Mesodermal cell (in vitro differentiated cells): ENCODE measurements around the gene CBX2.

ENCODE experiments used
- H3K27ac ChIP-seq: 2 replicates; pipeline ENCODE4 v1.7.0; 2013; ENCODE audit warnings: mild to moderate bottlenecking, low read depth, low read length, moderate library complexity; ENCODE audit not compliant: severe bottlenecking
- H3K36me3 ChIP-seq: 2 replicates; pipeline ENCODE4 v1.7.1; 2013; ENCODE audit warnings: mild to moderate bottlenecking, low read length, moderate library complexity; ENCODE audit not compliant: control insufficient read depth, insufficient read depth
- H3K4me1 ChIP-seq: one replicate; pipeline ENCODE4 v1.7.1; 2013; ENCODE audit warnings: mild to moderate bottlenecking, low read length; ENCODE audit not compliant: insufficient read depth, control insufficient read depth, poor library complexity, severe bottlenecking
- H3K4me3 ChIP-seq: 2 replicates; pipeline ENCODE4 v1.7.0; 2013; ENCODE audit warnings: low read length, control low read depth, mild to moderate bottlenecking; ENCODE audit not compliant: insufficient read depth, poor library complexity, severe bottlenecking; ENCODE audit errors: extremely low read depth
- H3K9me3 ChIP-seq: 2 replicates; pipeline ENCODE4 v1.7.1; 2013; ENCODE audit warnings: mild to moderate bottlenecking, low read length, moderate library complexity; ENCODE audit not compliant: control insufficient read depth
- WGBS, 2 experiments: methylation state at CpG; one replicate each; pipeline ENCODE4 v1.1.5; 2013; ENCODE audit warnings: missing lambda C conversion rate in 2 of 2; ENCODE audit not compliant: insufficient coverage in 2 of 2; 5-methylcytosine and 5-hydroxymethylcytosine counted together

The CBX2 gene

DNA sequence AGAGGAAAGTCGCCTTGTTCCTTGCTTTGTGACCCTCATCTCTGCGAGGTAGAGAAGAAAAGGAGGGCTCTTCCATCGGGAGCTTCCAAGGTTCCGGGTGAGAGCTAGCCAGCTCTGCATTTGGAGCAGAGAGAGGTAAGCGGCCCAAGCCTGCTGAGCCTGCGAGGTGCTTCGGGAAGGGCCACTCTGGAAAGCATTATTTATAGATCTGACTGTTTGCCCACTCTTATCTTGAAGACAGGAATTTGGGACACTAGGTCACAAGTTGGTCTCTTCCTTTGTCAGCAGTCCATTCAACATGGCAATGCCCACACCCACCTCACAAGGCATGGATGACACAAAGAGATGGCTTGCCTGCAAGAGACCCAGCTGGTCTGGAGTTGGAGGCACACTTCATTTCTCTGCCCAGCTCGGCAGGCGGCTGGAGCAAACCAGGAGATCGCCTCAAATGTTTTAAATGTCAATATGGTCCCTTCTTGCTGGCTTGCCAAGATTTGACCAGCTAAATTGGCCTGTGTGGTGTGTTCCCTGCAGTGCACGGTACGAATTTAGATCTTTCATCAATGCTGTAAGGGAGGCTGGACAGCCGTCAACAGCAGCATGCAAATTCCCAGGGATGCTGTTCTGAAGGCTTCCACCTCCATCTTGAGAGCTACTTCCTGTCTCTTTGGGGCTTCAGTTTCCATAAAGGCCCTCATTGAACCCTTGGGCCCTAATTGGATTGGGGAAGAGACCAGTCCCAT lies 41.8 kb downstream of the CBX2 start:
- H3K4me1 ChIP-seq, result peaks cover 4% of the 10 kb centered on the region
- H3K4me3 ChIP-seq, result no peak overlapping the region
- no peaks in the 10 kb centered on the region for H3K36me3 ChIP-seq
- 86 to 89% methylated on average over 11 to 13 of the region's 13 CpGs for WGBS, 2 experiments
- no peak overlapping the region for H3K27ac ChIP-seq
- H3K9me3 ChIP-seq, result no peaks in the 10 kb centered on the region

DNA sequence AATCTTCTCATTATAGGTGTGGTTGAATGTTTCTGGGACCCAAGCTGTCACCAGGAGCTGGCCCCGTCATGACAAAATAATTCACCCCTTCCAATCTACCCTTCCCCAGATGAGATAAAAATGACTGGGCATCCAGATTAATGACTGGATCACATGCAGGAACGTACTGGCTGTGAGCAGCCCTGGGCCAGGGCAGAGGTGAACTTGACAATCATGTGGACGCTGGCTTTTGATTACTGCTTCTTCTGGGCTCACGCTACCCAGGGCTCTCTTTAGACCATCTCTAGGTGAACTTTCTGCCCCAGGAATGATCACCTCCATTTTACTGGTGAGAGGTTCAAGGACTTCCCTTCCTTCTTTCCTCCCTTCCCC lies 43.0 kb downstream of the CBX2 start:
- no peaks in the 10 kb centered on the region for H3K4me1 ChIP-seq
- H3K27ac ChIP-seq, result no peak overlapping the region
- no peaks in the 10 kb centered on the region for H3K36me3 ChIP-seq
- no peaks in the 10 kb centered on the region for H3K9me3 ChIP-seq
- H3K4me3 ChIP-seq, result no peak overlapping the region
- WGBS, 2 experiments, result 94 to 97% methylated on average over 3 to 4 of the region's 4 CpGs

DNA sequence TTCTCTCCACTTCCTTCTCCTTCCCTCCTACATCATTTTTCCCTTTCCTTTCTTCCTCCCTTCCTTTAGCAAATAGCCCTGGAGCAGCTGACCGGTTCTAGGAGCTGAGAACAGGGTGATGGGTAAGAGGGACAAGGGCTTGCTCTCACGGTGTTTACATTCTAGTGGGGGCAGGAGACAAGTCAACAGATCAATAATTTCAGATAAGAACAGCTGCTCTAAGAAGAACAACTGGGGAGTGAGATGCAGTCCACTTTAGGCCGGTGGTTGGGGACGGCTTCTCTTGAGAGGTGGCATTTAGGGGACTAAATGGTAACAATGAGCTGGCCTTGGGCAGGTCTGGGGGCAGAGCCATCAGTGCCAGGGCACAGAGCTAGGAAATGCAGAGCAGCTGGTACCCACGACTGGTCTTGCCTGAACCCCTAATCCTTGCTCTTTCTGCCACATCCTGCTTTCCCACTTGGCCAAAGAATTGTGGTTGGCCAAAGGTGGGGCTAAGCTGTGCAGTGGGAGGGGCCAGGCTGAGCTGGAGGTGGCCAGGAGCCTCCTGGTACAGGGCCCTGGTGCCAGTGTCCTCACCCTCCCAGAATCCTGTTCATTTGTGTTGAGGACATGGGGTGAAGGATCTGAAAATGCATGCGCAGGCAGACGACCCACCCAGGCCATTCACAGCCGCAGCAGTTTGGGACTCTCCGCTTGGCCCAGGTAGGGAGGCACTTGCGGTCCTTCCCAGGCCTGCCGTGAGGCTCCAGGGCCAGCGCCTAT lies 43.6 kb downstream of the CBX2 start:
- Histone ChIP-seq H3K9me3 (no peaks in the 10 kb centered on the region), H3K4me3 (no peak overlapping the region), H3K4me1 (peaks cover 2% of the 10 kb centered on the region), H3K27ac (no peak overlapping the region), H3K36me3 (no peaks in the 10 kb centered on the region)
- WGBS, 2 experiments, result 84 to 88% methylated on average over 4 to 9 of the region's 12 CpGs

DNA sequence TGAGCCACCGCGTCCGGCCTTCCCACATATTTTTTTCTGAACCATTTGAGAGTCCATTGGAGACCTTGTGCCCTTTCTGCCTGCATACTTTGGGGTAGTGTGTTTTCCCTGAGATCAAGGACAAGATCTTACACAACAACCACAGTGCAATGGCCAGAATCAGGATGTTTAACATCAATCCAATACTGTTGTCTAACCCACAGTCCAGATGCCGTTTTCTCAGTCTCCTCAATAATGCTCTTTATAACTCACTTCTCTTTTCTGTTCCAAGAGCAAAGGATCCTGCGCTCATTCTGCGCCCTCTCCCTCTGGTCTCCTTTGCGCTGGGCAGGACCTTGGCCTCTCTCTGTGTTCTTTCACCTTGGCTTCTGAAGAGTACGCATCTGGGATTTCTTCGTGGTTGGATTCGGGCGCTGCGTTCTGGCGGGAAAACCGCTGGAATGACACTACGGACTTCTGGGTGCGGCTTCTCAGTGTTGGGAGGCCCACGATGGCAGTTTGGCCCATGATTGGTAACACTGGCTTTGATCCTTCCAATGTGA lies 44.7 kb downstream of the CBX2 start:
- Histone ChIP-seq H3K9me3 (no peaks in the 10 kb centered on the region), H3K27ac (no peak overlapping the region), H3K4me1 (peaks cover 4% of the 10 kb centered on the region), H3K4me3 (no peak overlapping the region), H3K36me3 (no peaks in the 10 kb centered on the region)
- 93 to 94% methylated on average over 14 to 17 of the region's 17 CpGs for WGBS, 2 experiments

DNA sequence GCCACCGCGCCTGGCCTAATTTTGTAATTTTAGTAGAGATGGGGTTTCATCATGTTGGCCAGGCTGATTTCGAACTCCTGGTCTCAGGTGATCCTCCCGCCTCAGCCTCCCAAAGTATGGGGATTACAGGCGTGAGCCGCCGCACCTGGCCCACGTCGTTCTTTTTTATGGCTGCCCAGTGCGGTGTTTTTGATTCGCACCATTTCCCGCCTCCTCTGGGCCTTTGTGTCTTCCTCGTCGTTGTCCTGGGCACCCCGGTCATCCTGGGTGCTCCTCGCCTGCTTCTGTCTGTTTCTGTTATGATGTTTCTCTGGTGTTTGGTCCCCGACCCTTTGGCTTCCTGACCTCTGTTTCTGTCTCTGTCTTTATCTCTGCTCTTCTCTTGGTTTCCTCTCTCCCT lies 46.3 kb downstream of the CBX2 start:
- 90 to 94% methylated on average over 13 to 16 of the region's 17 CpGs for WGBS, 2 experiments
- no peaks in the 10 kb centered on the region for H3K36me3 ChIP-seq
- H3K4me1 ChIP-seq, result peaks cover 11% of the 10 kb centered on the region
- H3K27ac ChIP-seq, result no peak overlapping the region
- H3K9me3 ChIP-seq, result no peaks in the 10 kb centered on the region
- H3K4me3 ChIP-seq, result no peak overlapping the region

DNA sequence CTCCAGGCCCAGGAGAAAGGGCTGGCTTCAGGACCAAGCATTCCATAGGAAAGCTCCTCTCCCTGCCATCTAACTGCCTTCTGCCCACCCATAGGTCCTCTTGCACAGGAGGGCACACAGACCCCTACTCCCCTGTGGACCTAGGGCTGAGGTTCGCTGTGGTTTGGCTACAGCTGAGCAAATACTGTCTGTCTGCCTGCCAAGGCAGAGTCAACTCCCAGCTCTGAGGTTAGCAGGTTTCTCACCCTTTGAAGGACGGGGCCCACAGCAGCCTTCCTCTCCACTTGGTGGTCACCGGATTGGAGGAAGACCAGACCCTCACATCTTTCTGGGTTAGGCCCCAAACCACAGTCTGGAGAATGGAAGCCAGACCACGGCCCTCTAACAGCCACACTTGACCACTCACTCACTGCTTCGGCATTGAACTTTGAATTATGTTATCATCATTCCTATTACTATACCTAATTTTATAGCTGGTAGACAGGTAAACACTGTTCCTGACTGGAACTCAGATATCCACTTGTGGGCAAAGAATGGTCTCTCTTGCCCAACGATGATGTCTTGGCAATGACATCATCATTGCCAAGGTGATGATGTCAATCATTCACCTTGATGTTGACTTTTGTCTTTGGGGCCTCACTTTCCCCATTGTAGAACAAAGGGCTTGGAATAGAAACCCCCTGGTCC lies 47.1 kb downstream of the CBX2 start:
- Histone ChIP-seq H3K36me3 (no peaks in the 10 kb centered on the region), H3K27ac (no peak overlapping the region), H3K4me3 (no peak overlapping the region), H3K4me1 (peaks cover 14% of the 10 kb centered on the region), H3K9me3 (no peaks in the 10 kb centered on the region)
- WGBS, 2 experiments, result 91 to 95% methylated on average over 3 to 6 of the region's 6 CpGs

DNA sequence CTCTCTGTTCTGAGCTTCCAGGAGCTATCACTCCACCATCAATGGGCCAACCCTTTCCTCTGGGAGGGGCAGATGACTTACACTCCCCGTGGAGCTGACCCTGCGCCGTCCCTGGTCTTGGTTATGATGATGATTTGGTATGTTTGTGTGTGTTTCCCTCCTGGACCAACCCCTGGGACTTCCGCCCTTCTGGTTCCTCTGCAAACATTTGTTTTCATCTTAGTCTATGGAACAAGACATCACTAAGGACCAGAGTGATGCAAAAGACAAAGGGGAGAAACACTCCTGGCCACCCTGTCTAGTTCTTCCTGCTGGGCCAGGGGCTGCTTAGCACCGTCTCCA lies 47.6 kb downstream of the CBX2 start:
- H3K36me3 ChIP-seq, result no peaks in the 10 kb centered on the region
- WGBS, 2 experiments, result 91% methylated on average over 1 of the region's 5 CpGs; no CpG with 5 or more reads in 1 of the 2 experiments
- H3K27ac ChIP-seq, result no peak overlapping the region
- no peaks in the 10 kb centered on the region for H3K9me3 ChIP-seq
- H3K4me1 ChIP-seq, result peaks cover 14% of the 10 kb centered on the region
- H3K4me3 ChIP-seq, result no peak overlapping the region

DNA sequence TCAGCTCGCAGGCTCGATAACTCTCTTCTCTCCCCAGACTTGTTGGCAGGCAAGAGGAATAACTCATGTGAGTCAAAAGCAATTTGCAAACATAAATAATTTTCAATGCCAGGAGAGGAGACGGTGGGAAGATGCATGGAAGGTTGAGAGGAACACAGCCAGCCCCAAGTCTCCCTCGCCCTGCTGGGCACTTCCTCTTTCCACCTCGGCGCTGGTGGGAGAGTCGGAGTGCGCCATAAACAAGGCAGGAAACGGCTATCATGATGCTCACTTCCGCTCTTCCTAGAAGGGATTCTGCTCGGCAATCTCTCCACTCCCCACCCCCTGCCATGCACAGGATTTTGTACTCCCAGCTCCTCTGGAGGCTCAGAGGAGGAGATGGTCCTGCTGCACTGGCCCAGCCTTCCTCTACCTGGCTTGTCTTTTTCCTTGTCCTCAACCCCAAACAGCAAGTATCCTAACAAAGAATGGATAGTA lies 48.3 kb downstream of the CBX2 start:
- peaks cover 17% of the 10 kb centered on the region for H3K4me1 ChIP-seq
- H3K4me3 ChIP-seq, result no peak overlapping the region
- no peaks in the 10 kb centered on the region for H3K36me3 ChIP-seq
- WGBS, 2 experiments, result 77 to 88% methylated on average over 10 to 11 of the region's 11 CpGs
- no peak overlapping the region for H3K27ac ChIP-seq
- H3K9me3 ChIP-seq, result no peaks in the 10 kb centered on the region

GRCh38 chr17:79826841-79827578 lies 49.1 kb downstream of the CBX2 start:
- 81 to 86% methylated on average over 22 to 26 of the region's 26 CpGs for WGBS, 2 experiments
- Histone ChIP-seq H3K36me3 (no peaks in the 10 kb centered on the region), H3K27ac (no peak overlapping the region), H3K4me1 (peaks cover 24% of the 10 kb centered on the region), H3K4me3 (no peak overlapping the region), H3K9me3 (no peaks in the 10 kb centered on the region)

DNA sequence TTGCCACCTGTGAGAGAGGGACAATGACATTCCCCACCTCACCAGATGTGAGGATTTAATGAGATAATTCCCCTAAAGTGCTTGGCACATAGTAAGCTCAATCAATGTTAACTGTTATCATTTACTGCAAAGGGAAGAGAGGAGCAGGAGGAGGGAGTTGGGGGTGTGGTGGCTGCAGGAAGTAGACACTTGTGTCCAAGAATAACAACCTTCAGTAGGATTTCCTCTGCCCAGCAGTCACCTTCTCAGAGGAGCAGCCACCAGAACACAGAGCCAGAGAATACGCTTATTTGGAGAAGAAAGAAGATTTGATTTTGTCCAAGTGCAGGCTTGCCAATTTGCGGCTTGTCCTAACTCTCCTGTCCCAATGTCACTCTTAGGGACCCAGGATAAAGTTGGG lies 51.1 kb downstream of the CBX2 start:
- no peak overlapping the region for H3K4me3 ChIP-seq
- H3K9me3 ChIP-seq, result no peaks in the 10 kb centered on the region
- no peak overlapping the region for H3K27ac ChIP-seq
- no peaks in the 10 kb centered on the region for H3K36me3 ChIP-seq
- WGBS, 2 experiments, result 90 to 100% methylated on average over 2 of the region's 2 CpGs
- peaks cover 25% of the 10 kb centered on the region for H3K4me1 ChIP-seq
